ENCODE measurements around the gene ARHGAP24. TPM values are rescaled to one million over a fixed set of nuclear protein-coding genes. Genes with fewer than 3 reads are reported as not detected.

Gene ARHGAP24
- polyA plus RNA-seq, 1 of the 3 experiments (the other 2 are of a cell fraction) = 1.4 TPM

- Histone ChIP-seq H3K9me2 (no peaks in the 10 kb centered on the region), H3K27ac (ENCODE audit: low read depth in 2 of 2, low read length in 1 of 2) (no peak overlapping the region), H3K4me2 (no peak overlapping the region), H3F3A (replicated peaks; ENCODE audit: insufficient read depth) (no peaks in the 10 kb centered on the region), H3K9ac (no peak overlapping the region), H3K9me3 (no peaks in the 10 kb centered on the region), H3K4me1 (ENCODE audit: control insufficient read depth in 1 of 2, insufficient read depth in 2 of 2, low read depth in 1 of 2, low read length in 1 of 2) (no peaks in the 10 kb centered on the region), H3K79me2 (ENCODE audit: insufficient read depth) (no peaks in the 10 kb centered on the region; the same call in 1 of the 2 replicates), H3K36me3 (replicated peaks in 1 of 2; ENCODE audit: control insufficient read depth in 1 of 2, insufficient read depth in 2 of 2, low read length in 1 of 2) (no peaks in the 10 kb centered on the region), H3K4me3 (ENCODE audit: low read depth in 2 of 2, low read length in 1 of 2) (no peak overlapping the region), H4K20me1 (ENCODE audit: insufficient read depth) (no peaks in the 10 kb centered on the region), H3K27me3 (ENCODE audit: insufficient read depth) (no peaks in the 10 kb centered on the region), H2AFZ (ENCODE audit: low read depth) (no peak overlapping the region)
- 90% methylated on average over 6 of the region's 6 CpGs for WGBS (ENCODE audit: low lambda C conversion rate)
- no peak for TF ChIP-seq POLR2AphosphoS5 (IDR thresholded peaks at IDR 0.05; ENCODE audit: low read depth, low read length)
- no peak for TF ChIP-seq EP300 (IDR thresholded peaks at IDR 0.05; ENCODE audit: borderline replicate concordance in 1 of 2, low read depth in 1 of 2, low read length in 1 of 2)
- no peak for TF ChIP-seq YY1 (IDR thresholded peaks at IDR 0.05; ENCODE audit: low read depth)
- ChIA-PET POLR2A (no interaction called here), CTCF (interaction anchor here (1.0 kb wide), 1 partner anchor 8 kb away, joined by 3 read pairs; no protein-coding TSS in a partner anchor)
- no peak for DNase-seq
Measured at GRCh38 chr4:85834934-85835333, 360.0 kb downstream of the ARHGAP24 start.

GRCh38 chr4:85836588-85837438 lies 361.9 kb downstream of the ARHGAP24 start:
- Histone ChIP-seq H3K4me3 (ENCODE audit: low read depth in 2 of 2, low read length in 1 of 2) (no peak overlapping the region), H3K9me2 (no peaks in the 10 kb centered on the region; the same call in 1 of the 2 replicates), H3K4me1 (ENCODE audit: control insufficient read depth in 1 of 2, insufficient read depth in 2 of 2, low read depth in 1 of 2, low read length in 1 of 2) (no peaks in the 10 kb centered on the region), H3K4me2 (no peak overlapping the region), H3K27me3 (ENCODE audit: insufficient read depth) (no peaks in the 10 kb centered on the region), H3K9me3 (no peaks in the 10 kb centered on the region), H4K20me1 (ENCODE audit: insufficient read depth) (no peaks in the 10 kb centered on the region), H3K36me3 (replicated peaks in 1 of 2; ENCODE audit: control insufficient read depth in 1 of 2, insufficient read depth in 2 of 2, low read length in 1 of 2) (no peaks in the 10 kb centered on the region), H2AFZ (ENCODE audit: low read depth) (no peak overlapping the region), H3F3A (replicated peaks; ENCODE audit: insufficient read depth) (no peaks in the 10 kb centered on the region), H3K9ac (no peak overlapping the region), H3K79me2 (ENCODE audit: insufficient read depth) (no peaks in the 10 kb centered on the region; the same call in 1 of the 2 replicates), H3K27ac (ENCODE audit: low read depth in 2 of 2, low read length in 1 of 2) (no peak overlapping the region)
- CTCF ChIA-PET = no interaction called here
- DNase-seq = no peak
- no peak for TF ChIP-seq MXI1 (IDR thresholded peaks at IDR 0.05; ENCODE audit: low read depth, low read length)
- TF ChIP-seq YY1 (IDR thresholded peaks at IDR 0.05; ENCODE audit: low read depth) = no peak
- no peak for TF ChIP-seq ZBTB33 (IDR thresholded peaks at IDR 0.05; ENCODE audit: borderline replicate concordance, low read depth)
- no peak for TF ChIP-seq REST (IDR thresholded peaks at IDR 0.05; ENCODE audit: low read depth, low read length)
- no peak for TF ChIP-seq SIN3A (IDR thresholded peaks at IDR 0.05; ENCODE audit: borderline replicate concordance, low read depth, low read length)
- no peak for TF ChIP-seq TAF1 (IDR thresholded peaks at IDR 0.05; ENCODE audit: borderline replicate concordance, low read depth, low read length)
- no peak for TF ChIP-seq RAD21 (IDR thresholded peaks at IDR 0.05; ENCODE audit: low read length)
- TF ChIP-seq SMC3 (IDR thresholded peaks at IDR 0.05; ENCODE audit: low read depth, low read length) = no peak
- no peak for TF ChIP-seq GATA2 (CRISPR knock-in tag; IDR thresholded peaks at IDR 0.05)
- TF ChIP-seq CTCF (IDR thresholded peaks at IDR 0.05) = no peak
- POLR2A ChIA-PET = no interaction called here
- whole genome bisulfite sequencing (ENCODE audit: low lambda C conversion rate) = 93% methylated on average over 3 of the region's 3 CpGs

Data from SK-N-SH (cell line).